GM11168 (cell line): ENCODE results near the gene CARS1.

Experiments
- in situ Hi-C: fragments of 300-500 bp; cut with MboI; formaldehyde crosslinking; loops from one replicate; pipeline ENCODE4 v1.12.0; 2022; ENCODE audit warnings: low sequenced_read_pairs; ENCODE audit not compliant: unreplicated experiment

Gene CARS1

DNA sequence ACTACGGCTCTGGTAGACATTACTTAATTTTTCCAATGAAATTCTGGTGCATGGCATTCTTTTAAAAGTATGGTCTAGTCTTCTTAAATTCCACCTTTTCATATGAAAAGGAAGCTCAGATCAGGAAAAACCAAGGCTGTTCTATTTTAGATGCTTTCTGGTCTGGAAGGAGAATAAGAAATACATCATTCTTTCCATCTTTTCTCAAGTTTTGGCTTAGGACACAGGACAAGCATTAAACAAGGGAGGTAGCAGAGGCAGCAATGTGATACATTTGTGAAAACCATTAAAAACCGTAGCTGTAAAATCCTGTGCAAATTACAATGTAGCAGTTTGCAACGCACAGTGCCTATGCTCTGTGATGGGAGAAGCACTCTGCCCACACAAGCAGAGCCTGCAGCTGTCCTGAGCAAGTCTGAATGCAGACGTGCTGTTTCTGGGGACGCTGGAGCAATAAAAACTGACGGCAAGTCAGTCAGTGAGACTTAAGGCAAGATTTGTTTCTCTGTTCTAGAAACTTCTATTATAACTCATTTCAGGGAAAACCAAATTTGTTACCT lies 88.8 kb downstream of the CARS1 start:
- in situ Hi-C loops, result no loop called here

GRCh38 chr11:2964782-2965181 lies 92.4 kb downstream of the CARS1 start:
- in situ Hi-C loops, result no loop called here

DNA sequence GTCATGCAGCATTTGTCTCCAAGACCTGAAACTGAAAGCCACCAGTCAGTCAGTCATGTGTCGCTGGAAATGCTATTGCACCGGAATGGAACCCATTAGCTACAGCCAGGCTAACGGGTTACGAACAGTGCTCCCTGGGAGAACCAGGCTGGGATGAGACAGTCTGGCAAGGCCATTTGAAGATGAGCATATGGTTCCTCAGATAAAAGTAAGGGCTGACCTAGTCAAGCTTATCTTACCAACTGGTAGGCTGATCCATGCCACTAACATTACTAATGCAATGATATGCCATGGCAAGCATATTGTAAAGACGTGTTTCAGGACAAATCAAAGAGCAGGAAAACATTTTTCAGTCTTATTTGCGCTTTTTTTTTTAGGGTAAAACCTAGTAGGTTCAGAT lies 93.5 kb downstream of the CARS1 start:
- in situ Hi-C loops, result no loop called here

DNA sequence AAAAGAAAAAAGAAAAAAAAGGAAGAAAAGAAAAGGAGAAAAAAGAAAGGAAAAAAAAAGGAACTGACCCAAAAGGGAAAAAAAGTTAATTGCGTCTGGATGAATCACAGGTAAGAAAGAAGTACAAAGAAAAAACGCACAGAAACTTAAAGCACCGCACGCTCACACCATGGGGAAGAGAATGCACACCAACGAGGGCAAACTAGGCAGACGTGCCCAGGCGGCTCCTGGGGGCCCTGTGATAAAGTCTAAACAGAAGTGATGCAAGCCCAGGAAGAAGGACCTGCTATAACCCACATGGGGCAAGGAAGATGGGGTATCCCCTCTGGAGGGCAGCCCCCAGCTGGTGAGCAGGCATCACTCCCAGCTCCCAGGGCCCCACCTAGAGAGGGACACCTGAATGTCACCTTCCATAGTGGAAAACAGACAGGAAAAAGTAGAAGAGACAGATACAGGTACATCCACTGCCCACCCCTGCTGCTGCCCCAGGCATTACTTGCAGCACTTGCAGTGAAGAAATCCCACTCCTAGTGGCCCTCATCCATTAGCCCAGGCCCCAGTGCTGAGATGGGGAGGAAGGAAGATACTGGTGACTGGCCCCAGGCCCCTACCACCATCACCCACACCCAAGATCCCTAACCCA lies 94.0 kb downstream of the CARS1 start:
- in situ Hi-C loops, result no loop called here

GRCh38 chr11:2961080-2961479 lies 96.1 kb downstream of the CARS1 start:
- in situ Hi-C loops, result no loop called here

DNA sequence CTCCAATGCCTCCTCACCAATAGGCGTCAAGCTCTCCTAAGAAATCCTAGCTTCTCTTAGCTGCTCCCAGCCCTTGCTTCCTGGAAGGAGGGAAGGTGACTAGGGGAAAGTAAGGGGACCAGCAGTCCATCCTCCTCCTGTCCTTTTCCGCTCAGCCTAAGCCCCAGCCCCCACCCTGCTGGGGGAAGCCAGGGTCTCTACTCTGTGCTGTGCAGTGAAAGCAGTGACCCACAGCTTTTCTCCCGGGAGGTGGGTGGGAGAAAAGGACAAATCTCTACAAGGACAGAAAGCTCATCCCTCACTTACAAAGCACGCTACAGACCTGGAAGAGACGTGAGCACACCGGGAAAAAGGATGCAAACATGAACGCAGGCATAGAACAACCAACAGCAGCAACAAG lies 97.1 kb downstream of the CARS1 start:
- in situ Hi-C loops, result no loop called here

GRCh38 chr11:2958251-2958650 lies 99.0 kb downstream of the CARS1 start:
- in situ Hi-C loops, result no loop called here

DNA sequence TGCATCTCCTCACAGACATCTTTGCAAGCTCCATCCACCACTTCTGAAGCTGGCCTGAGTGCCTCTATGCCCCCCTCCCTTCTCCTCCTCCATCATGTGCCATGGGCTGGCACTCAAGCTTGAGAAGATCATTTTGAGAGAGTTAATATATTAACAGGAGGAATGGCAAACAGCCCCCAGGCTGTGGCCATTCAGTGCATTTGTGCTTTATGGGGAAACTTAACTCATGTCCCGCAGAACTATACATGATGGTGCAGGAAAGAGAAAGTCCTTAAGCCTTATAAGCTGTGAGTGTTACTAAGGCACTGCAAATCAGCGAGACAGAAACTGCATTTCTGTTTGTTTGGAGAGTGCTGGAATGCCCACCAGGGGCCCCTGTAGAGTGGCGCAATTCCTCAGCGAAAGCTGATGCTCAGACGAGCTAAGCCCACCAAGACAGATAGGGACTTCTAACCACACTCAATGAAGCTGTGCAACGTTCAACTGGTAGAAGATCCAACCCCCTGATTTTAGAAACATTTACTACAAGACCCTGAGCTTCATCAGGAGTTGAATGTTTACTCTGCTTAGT lies 101.2 kb downstream of the CARS1 start:
- in situ Hi-C loops, result no loop called here

GRCh38 chr11:2954263-2954662 lies 103.0 kb downstream of the CARS1 start:
- in situ Hi-C loops, result no loop called here

GRCh38 chr11:2952290-2952689 lies 104.9 kb downstream of the CARS1 start:
- in situ Hi-C loops, result no loop called here

GRCh38 chr11:2951231-2952110 lies 105.8 kb downstream of the CARS1 start:
- in situ Hi-C loops, result no loop called here
